HepG2 (cell line): Measurements from ENCODE around the gene RBM11. TPM values are rescaled to one million over a fixed set of nuclear protein-coding genes. Genes with fewer than 3 reads are reported as not detected.
"Not testable (repeated sequence)": the region's sequence is repeated elsewhere in the genome, so short reads cannot be mapped to it uniquely, and the experiment has no call there.

Experiments used
- ATAC-seq: fragments of 200-7000 bp; cut with Tn5 transposase; 3 replicates; pipeline ENCODE4 v1.9.1; 2020; ENCODE audit warnings: mild to moderate bottlenecking, moderate library complexity
- BruUV-seq: library from RNA; stranded (reverse); fragments of 400-500 nt; replicated peaks from 2 replicates; lab custom pipeline; 2021; lab: Mats Ljungman, UMichigan
- CTCF ChIA-PET: fragments of 300-600 bp; formaldehyde crosslinking; extraction: SDS; loops from one replicate; lab custom pipeline; 2021; ENCODE audit warnings: low total read pairs, inconsistent platforms, low intra/inter-chr PET ratio; lab: Yijun Ruan, JAX
- POLR2A ChIA-PET: fragments of 350-600 bp; sonication (Branson Sonifier 250); formaldehyde crosslinking; loops from one replicate; lab custom pipeline; 2020; ENCODE audit warnings: antibody characterized with exemption, inconsistent platforms; lab: Yijun Ruan, JAX
- DNase-seq: peaks from one replicate; pipeline ENCODE4 v3.0.0-alpha.2; 2015; ENCODE audit warnings: low spot score
- FAIRE-seq: peaks from 3 replicates; lab custom pipeline; 2011; peaks lifted over from hg19 to GRCh38; lab: Jason Lieb, UNC
- H2AFZ ChIP-seq: one replicate; pipeline ENCODE4 v1.6.1; 2011; ENCODE audit warnings: low read length, inconsistent platforms
- H3K27ac ChIP-seq: fragments of 300-600 bp; 3 replicates; pipeline ENCODE4 v1.8.0; 2011; ENCODE audit warnings: mixed run types, mild to moderate bottlenecking, mixed read lengths, low read length, inconsistent platforms; ENCODE audit not compliant: insufficient read depth; ENCODE audit errors: extremely low read length
- H3K27me3 ChIP-seq, 2 experiments: fragments of 200-600 bp in 1 of 2; 2 replicates in 1 of 2; 3 replicates in 1 of 2; pipeline versions ENCODE4 v1.6.0 to v1.8.0; 2011; ENCODE audit warnings: low read length in 2 of 2, mild to moderate bottlenecking in 2 of 2, moderate library complexity in 2 of 2, inconsistent platforms in 1 of 2; ENCODE audit not compliant: insufficient read depth in 2 of 2, control insufficient read depth in 1 of 2
- H3K36me3 ChIP-seq, 2 experiments: fragments of 200-600 bp in 1 of 2; replicated peaks in 1 of 2; 2 replicates in 1 of 2; 3 replicates in 1 of 2; pipeline versions ENCODE4 v1.5.1 to v1.8.0; 2011; ENCODE audit warnings: low read length in 2 of 2, inconsistent platforms in 1 of 2; ENCODE audit not compliant: insufficient read depth in 2 of 2, control insufficient read depth in 1 of 2
- H3K4me1 ChIP-seq: 2 replicates; pipeline ENCODE4 v1.5.1; 2012; ENCODE audit warnings: low read length, inconsistent platforms; ENCODE audit not compliant: insufficient read depth
- H3K4me2 ChIP-seq: 2 replicates; pipeline ENCODE4 v1.6.0; 2011; ENCODE audit warnings: low read depth, low read length, inconsistent platforms
- H3K4me3 ChIP-seq, 3 experiments: fragments of 200-600 bp in 1 of 3; sonication (generic), shearing (Covaris generic) in 1 of 3; replicated peaks in 1 of 3; 2 replicates each; pipeline ENCODE4 v1.5.1; 2011 to 2016; ENCODE audit warnings: low read length in 3 of 3, inconsistent platforms in 2 of 3, low read depth in 2 of 3, mild to moderate bottlenecking in 2 of 3, control low read depth in 1 of 3, mixed read lengths in 1 of 3; ENCODE audit not compliant: insufficient read depth in 1 of 3
- H3K79me2 ChIP-seq: one replicate; pipeline ENCODE4 v1.6.1; 2011; ENCODE audit warnings: low read length, inconsistent platforms; ENCODE audit not compliant: insufficient read depth
- H3K9ac ChIP-seq: 2 replicates; pipeline ENCODE4 v1.6.0; 2011; ENCODE audit warnings: mild to moderate bottlenecking, low read depth, low read length, inconsistent platforms; ENCODE audit not compliant: insufficient read depth
- H3K9me3 ChIP-seq: 2 replicates; pipeline ENCODE4 v1.5.1; 2012; ENCODE audit warnings: mild to moderate bottlenecking, low read length
- H4K20me1 ChIP-seq: 2 replicates; pipeline ENCODE4 v1.6.0; 2011; ENCODE audit warnings: inconsistent platforms, mild to moderate bottlenecking, low read length, moderate library complexity; ENCODE audit not compliant: insufficient read depth
- CREBL2 ChIP-seq: sonication (generic); formaldehyde crosslinking; IDR thresholded peaks from 2 replicates; pipeline ENCODE4 v1.8.1; 2023; ENCODE audit warnings: missing genetic modification reagents, mild to moderate bottlenecking, borderline replicate concordance
- FOXP1 ChIP-seq, 2 experiments: fragments of 450-650 bp in 1 of 2; IDR thresholded peaks; 2 replicates each; pipeline ENCODE4 v1.6.1; 2017 to 2018; ENCODE audit warnings: antibody characterized with exemption in 1 of 2
- MAFF ChIP-seq: IDR thresholded peaks from 2 replicates; pipeline ENCODE4 v1.6.1; 2011; ENCODE audit warnings: low read depth, low read length, improper control_type of control experiment
- MAFK ChIP-seq, 2 experiments: IDR thresholded peaks in 1 of 2; conservative IDR thresholded peaks in 1 of 2; 2 replicates each; pipeline ENCODE4 v1.6.1; 2011; ENCODE audit warnings: improper control_type of control experiment in 2 of 2, low read length in 2 of 2
- MTF1 ChIP-seq: sonication (generic); formaldehyde crosslinking; IDR thresholded peaks from 2 replicates; pipeline ENCODE4 v1.5.0; 2020; ENCODE audit warnings: missing genetic modification reagents
- MZF1 ChIP-seq: sonication (generic); formaldehyde crosslinking; IDR thresholded peaks from 2 replicates; pipeline ENCODE4 v1.8.1; 2023; ENCODE audit warnings: mild to moderate bottlenecking, missing genetic modification reagents, borderline replicate concordance
- POGZ ChIP-seq: sonication (generic); formaldehyde crosslinking; IDR thresholded peaks from 2 replicates; pipeline ENCODE4 v1.4.0; 2020; ENCODE audit warnings: mild to moderate bottlenecking, missing genetic modification reagents
- RNF2 ChIP-seq: fragments of 450-650 bp; conservative IDR thresholded peaks from 2 replicates; pipeline ENCODE4 v1.6.1; 2016; ENCODE audit warnings: low read depth
- ZNF235 ChIP-seq: sonication (generic); formaldehyde crosslinking; IDR thresholded peaks from 2 replicates; pipeline ENCODE4 v1.8.1; 2023; ENCODE audit warnings: mild to moderate bottlenecking, missing genetic modification reagents, borderline replicate concordance
- ZNF556 ChIP-seq: sonication (generic); formaldehyde crosslinking; IDR thresholded peaks from 2 replicates; pipeline ENCODE4 v1.4.0; 2020; ENCODE audit warnings: mild to moderate bottlenecking, missing genetic modification reagents, borderline replicate concordance
- ZNF644 ChIP-seq: IDR thresholded peaks from 2 replicates; pipeline ENCODE4 v1.6.1; 2016; ENCODE audit warnings: low read depth
- ZNF776 ChIP-seq: sonication (generic); formaldehyde crosslinking; IDR thresholded peaks from 2 replicates; pipeline ENCODE4 v1.4.0; 2020; ENCODE audit warnings: mild to moderate bottlenecking, missing genetic modification reagents
- WGBS: methylation state at CpG from one replicate; pipeline ENCODE4 v1.1.6; 2017; ENCODE audit warnings: low lambda C conversion rate; 5-methylcytosine and 5-hydroxymethylcytosine counted together
- in situ Hi-C: cut with HindIII; loops from 2 replicates; pipeline ENCODE4 v1.10.0; 2017; ENCODE audit warnings: low pct_unique_long_range_greater_than_20kb; ENCODE audit not compliant: extremely low pct_ligation_motif_present
- intact Hi-C: fragments of 100-400 bp; cut with micrococcal nuclease; formaldehyde crosslinking; loops from one replicate; pipeline ENCODE4 v1.10.0; 2022; ENCODE audit not compliant: unreplicated experiment
- polyA plus RNA-seq, 8 experiments: library from polyadenylated mRNA; depleted of rRNA in 3 of 8; stranded (reverse) in 7 of 8; unstranded in 1 of 8; fragments of >200 nt; fragmentation: Illumina TruSeq in 4 of 8; extraction: Trizol in 4 of 8; gene quantifications; 2 replicates each; pipeline versions ENCODE4 v1.2.1 to v1.2.3, GENCODE V29; 2011 to 2016; ENCODE audit warnings: low read depth in 4 of 8, missing spikeins in 1 of 8, mixed read lengths in 1 of 8; ENCODE audit not compliant: insufficient read depth in 1 of 8
- total RNA-seq, 5 experiments: library from RNA; depleted of rRNA; stranded (reverse); fragments of >200 nt; fragmentation: Illumina TruSeq; extraction: Trizol; gene quantifications; 2 replicates each; pipeline ENCODE4 v1.2.3, GENCODE V29; 2016; ENCODE audit warnings: low read depth in 1 of 5
- TF ChIP-seq, protein P1 (sequence below): sonication (generic); formaldehyde crosslinking; IDR thresholded peaks from 2 replicates; pipeline ENCODE4 v1.4.0; 2020; ENCODE audit warnings: missing genetic modification reagents, borderline replicate concordance

Gene RBM11
- total and polyA plus RNA-seq, 2 of the 13 experiments (the other 11 are each of a cell fraction or from before 2014, with no cell fraction given) = 0.24 to 0.26 TPM

- H2AFZ ChIP-seq, H3K4me3 ChIP-seq, FAIRE-seq: not testable (repeated sequence)
These were observed 49.3 kb upstream of the RBM11 start for GRCh38 chr21:14166463-14167223.

DNA sequence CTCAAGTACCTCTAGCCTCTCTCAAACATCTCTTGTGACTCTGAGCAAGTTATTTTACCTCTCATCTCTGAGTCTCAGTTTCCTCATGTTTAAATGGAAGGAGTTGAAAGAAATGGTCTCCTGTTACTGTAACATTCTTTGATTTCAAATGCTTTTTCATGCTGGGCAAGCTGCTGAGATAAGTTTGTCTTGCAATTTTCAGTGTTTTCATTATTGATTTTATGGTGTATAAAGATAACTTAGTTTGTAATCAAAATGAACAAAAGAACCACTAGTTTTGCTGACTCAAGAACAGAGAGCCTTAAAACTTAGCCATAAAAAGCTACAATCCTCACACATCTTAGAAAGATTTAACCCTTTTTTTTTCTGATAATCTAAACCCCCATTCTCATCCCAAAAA, 9.7 kb upstream of the RBM11 start:
- intact Hi-C loops = no loop called here
- H3K4me3 ChIP-seq = no peak overlapping the region
- no peaks in the 10 kb centered on the region for H3K36me3 ChIP-seq
- BruUV-seq = no TSS peak
- no peaks in the 10 kb centered on the region for H4K20me1 ChIP-seq
- H3K79me2 ChIP-seq = no peaks in the 10 kb centered on the region
- no peaks in the 10 kb centered on the region for H3K4me1 ChIP-seq
- DNase-seq = no peak
- ChIA-PET POLR2A (no interaction called here), CTCF (no interaction called here)
- no peaks in the 10 kb centered on the region for H3K9me3 ChIP-seq
- in situ Hi-C loops = no loop called here
- H3K4me2 ChIP-seq = no peak overlapping the region
- TF ChIP-seq RNF2 = no peak
- TF ChIP-seq MTF1 (CRISPR knock-in tag) = no peak
- TF ChIP-seq ZNF235 (CRISPR knock-in tag) = no peak
- TF ChIP-seq ZNF644 (CRISPR knock-in tag) = no peak
- no peak for TF ChIP-seq POGZ (CRISPR knock-in tag)
- no peak for TF ChIP-seq CREBL2 (CRISPR knock-in tag)
- no peak for TF ChIP-seq ZNF776 (CRISPR knock-in tag)
- no peak for TF ChIP-seq FOXP1 (IDR thresholded peaks at IDR 0.05)
- no peak for TF ChIP-seq FOXP1 (CRISPR knock-in tag; IDR thresholded peaks at IDR 0.05)
- no peak for TF ChIP-seq MZF1 (CRISPR knock-in tag)
- no peak for TF ChIP-seq ZNF556 (CRISPR knock-in tag)
- H3K27ac ChIP-seq = no peak overlapping the region
- FAIRE-seq = no peak
- no peaks in the 10 kb centered on the region for H3K27me3 ChIP-seq
- no peak for ATAC-seq
- H3K9ac ChIP-seq = no peak overlapping the region
- no peak overlapping the region for H2AFZ ChIP-seq

More at GRCh38 chr21:14166463-14167223, 49.3 kb upstream of the RBM11 start:
- H3K27me3 ChIP-seq, CTCF ChIA-PET, POLR2A ChIA-PET, BruUV-seq, H3K36me3 ChIP-seq, H3K9ac ChIP-seq, H3K27ac ChIP-seq, ATAC-seq, H3K79me2 ChIP-seq, H4K20me1 ChIP-seq, H3K4me2 ChIP-seq, H3K9me3 ChIP-seq, in situ Hi-C loops, H3K4me1 ChIP-seq, intact Hi-C loops, DNase-seq: not testable (repeated sequence)
- WGBS = 66% methylated on average over 8 of the region's 16 CpGs
- TF ChIP-seq, protein P1, sequence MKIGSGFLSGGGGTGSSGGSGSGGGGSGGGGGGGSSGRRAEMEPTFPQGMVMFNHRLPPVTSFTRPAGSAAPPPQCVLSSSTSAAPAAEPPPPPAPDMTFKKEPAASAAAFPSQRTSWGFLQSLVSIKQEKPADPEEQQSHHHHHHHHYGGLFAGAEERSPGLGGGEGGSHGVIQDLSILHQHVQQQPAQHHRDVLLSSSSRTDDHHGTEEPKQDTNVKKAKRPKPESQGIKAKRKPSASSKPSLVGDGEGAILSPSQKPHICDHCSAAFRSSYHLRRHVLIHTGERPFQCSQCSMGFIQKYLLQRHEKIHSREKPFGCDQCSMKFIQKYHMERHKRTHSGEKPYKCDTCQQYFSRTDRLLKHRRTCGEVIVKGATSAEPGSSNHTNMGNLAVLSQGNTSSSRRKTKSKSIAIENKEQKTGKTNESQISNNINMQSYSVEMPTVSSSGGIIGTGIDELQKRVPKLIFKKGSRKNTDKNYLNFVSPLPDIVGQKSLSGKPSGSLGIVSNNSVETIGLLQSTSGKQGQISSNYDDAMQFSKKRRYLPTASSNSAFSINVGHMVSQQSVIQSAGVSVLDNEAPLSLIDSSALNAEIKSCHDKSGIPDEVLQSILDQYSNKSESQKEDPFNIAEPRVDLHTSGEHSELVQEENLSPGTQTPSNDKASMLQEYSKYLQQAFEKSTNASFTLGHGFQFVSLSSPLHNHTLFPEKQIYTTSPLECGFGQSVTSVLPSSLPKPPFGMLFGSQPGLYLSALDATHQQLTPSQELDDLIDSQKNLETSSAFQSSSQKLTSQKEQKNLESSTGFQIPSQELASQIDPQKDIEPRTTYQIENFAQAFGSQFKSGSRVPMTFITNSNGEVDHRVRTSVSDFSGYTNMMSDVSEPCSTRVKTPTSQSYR (CRISPR knock-in tag) = peak; percentile 30; the same call in 1 of the 2 replicates
- TF ChIP-seq MAFF (peak; percentile 72), MAFK (conservative IDR thresholded peaks at IDR 0.05 in 1 of 2, IDR thresholded peaks at IDR 0.05 in 1 of 2; ENCODE audit: low read length in 2 of 2) (peak; percentile 56 to 76)
